SK-N-SH treated with all-trans-retinoic acid at 6 μM for 48 hours (cell line): Measurements from ENCODE around the gene KRTAP10-7.

Experiments
- ATAC-seq: fragments of 200-7000 bp; cut with Tn5 transposase; 3 replicates; pipeline ENCODE4 v1.9.1; 2020; ENCODE audit warnings: mild to moderate bottlenecking, moderate library complexity
- ARNTL ChIP-seq: fragments of 450-650 bp; formaldehyde crosslinking; IDR thresholded peaks from 2 replicates; pipeline ENCODE4 v1.5.0; 2020; ENCODE audit warnings: low read depth, mild to moderate bottlenecking, moderate library complexity, borderline replicate concordance
- BACH2 ChIP-seq: fragments of 250-450 bp; sonication (Bioruptor Pico); IDR thresholded peaks from 2 replicates; pipeline ENCODE4 v1.9.0; 2021; ENCODE audit warnings: mild to moderate bottlenecking, borderline replicate concordance
- CREB5 ChIP-seq: fragments of 250-450 bp; sonication (Bioruptor Pico); IDR thresholded peaks from 2 replicates; pipeline ENCODE4 v1.5.1; 2020; ENCODE audit warnings: low read depth, mild to moderate bottlenecking, moderate library complexity
- CSDC2 ChIP-seq: fragments of 250-450 bp; sonication (Bioruptor Pico); IDR thresholded peaks from 2 replicates; pipeline ENCODE4 v1.5.0; 2020; ENCODE audit warnings: mild to moderate bottlenecking, moderate library complexity
- CSRNP3 ChIP-seq: fragments of 250-450 bp; sonication (Bioruptor Pico); IDR thresholded peaks from 2 replicates; pipeline ENCODE4 v1.5.1; 2021; ENCODE audit warnings: mild to moderate bottlenecking, moderate library complexity
- ESRRG ChIP-seq: fragments of 250-450 bp; sonication (Bioruptor Pico); IDR thresholded peaks from 2 replicates; pipeline ENCODE4 v1.6.1; 2021; ENCODE audit warnings: mild to moderate bottlenecking
- GLIS3 ChIP-seq: fragments of 250-450 bp; sonication (Bioruptor Pico); IDR thresholded peaks from 2 replicates; pipeline ENCODE4 v1.5.0; 2020; ENCODE audit warnings: mild to moderate bottlenecking, moderate library complexity
- ISL1 ChIP-seq: fragments of 250-450 bp; sonication (Bioruptor Pico); IDR thresholded peaks from 2 replicates; pipeline ENCODE4 v2.1.2; 2022; ENCODE audit warnings: mild to moderate bottlenecking, moderate library complexity
- PATZ1 ChIP-seq: fragments of 250-450 bp; sonication (Bioruptor Pico); IDR thresholded peaks from 2 replicates; pipeline ENCODE4 v1.8.0; 2020; ENCODE audit warnings: mild to moderate bottlenecking, moderate library complexity, borderline replicate concordance
- POU6F1 ChIP-seq: fragments of 250-450 bp; sonication (Bioruptor Pico); IDR thresholded peaks from 2 replicates; pipeline ENCODE4 v1.8.0; 2021; ENCODE audit warnings: low read depth, mild to moderate bottlenecking, moderate library complexity, borderline replicate concordance
- PPARA ChIP-seq: fragments of 250-450 bp; sonication (Bioruptor Pico); IDR thresholded peaks from 2 replicates; pipeline ENCODE4 v1.5.0; 2020; ENCODE audit warnings: mild to moderate bottlenecking, borderline replicate concordance
- RARB ChIP-seq: fragments of 250-450 bp; sonication (Bioruptor Pico); IDR thresholded peaks from 2 replicates; pipeline ENCODE4 v1.8.0; 2021; ENCODE audit warnings: mild to moderate bottlenecking, moderate library complexity
- TCF4 ChIP-seq: fragments of 250-450 bp; sonication (Bioruptor Pico); IDR thresholded peaks from 2 replicates; pipeline ENCODE4 v1.8.0; 2021; ENCODE audit warnings: mild to moderate bottlenecking, moderate library complexity, borderline replicate concordance
- TOX ChIP-seq: fragments of 250-450 bp; sonication (Bioruptor Pico); IDR thresholded peaks from 2 replicates; pipeline ENCODE4 v1.8.0; 2021; ENCODE audit warnings: mild to moderate bottlenecking, moderate library complexity, borderline replicate concordance
- TSHZ2 ChIP-seq: fragments of 250-450 bp; sonication (Bioruptor Pico); IDR thresholded peaks from 2 replicates; pipeline ENCODE4 v1.5.0; 2020; ENCODE audit warnings: mild to moderate bottlenecking, moderate library complexity
- ZC3H10 ChIP-seq: fragments of 250-450 bp; sonication (Bioruptor Pico); IDR thresholded peaks from 2 replicates; pipeline ENCODE4 v1.5.1; 2021; ENCODE audit warnings: mild to moderate bottlenecking, moderate library complexity
- ZFP3 ChIP-seq: fragments of 250-450 bp; sonication (Bioruptor Pico); IDR thresholded peaks from 2 replicates; pipeline ENCODE4 v1.5.0; 2020; ENCODE audit warnings: mild to moderate bottlenecking, moderate library complexity
- ZNF565 ChIP-seq: fragments of 450-650 bp; formaldehyde crosslinking; conservative IDR thresholded peaks from 2 replicates; pipeline ENCODE4 v1.5.0; 2020; ENCODE audit warnings: low read depth, mild to moderate bottlenecking, moderate library complexity
- ZNF70 ChIP-seq: fragments of 450-650 bp; formaldehyde crosslinking; IDR thresholded peaks from 2 replicates; pipeline ENCODE4 v1.5.0; 2020; ENCODE audit warnings: mild to moderate bottlenecking, moderate library complexity
- ZNF8 ChIP-seq: fragments of 450-650 bp; formaldehyde crosslinking; IDR thresholded peaks from 2 replicates; pipeline ENCODE4 v1.5.0; 2020; ENCODE audit warnings: mild to moderate bottlenecking, moderate library complexity

The KRTAP10-7 gene

GRCh38 chr21:44592446-44593311 is 7.7 kb upstream of the KRTAP10-7 start, which contains the start of gene KRTAP10-6 (continued):
- TF ChIP-seq PATZ1 (CRISPR knock-in tag) (no peak), TCF4 (no peak), CREB5 (CRISPR knock-in tag) (no peak), BACH2 (CRISPR knock-in tag) (no peak), ZNF565 (no peak)
- TF ChIP-seq, all 23 proteins: peak for 0

- no peak for ATAC-seq
- no peak for TF ChIP-seq ZNF565
- no peak for TF ChIP-seq CREB5 (CRISPR knock-in tag)
- no peak for TF ChIP-seq POU6F1 (CRISPR knock-in tag)
- TF ChIP-seq ISL1, result no peak
- TF ChIP-seq RARB, result no peak
- no peak for TF ChIP-seq CSRNP3
- TF ChIP-seq PPARA (CRISPR knock-in tag), result no peak
- TF ChIP-seq ARNTL (CRISPR knock-in tag), result no peak
- no peak for TF ChIP-seq ZFP3 (CRISPR knock-in tag)
- TF ChIP-seq PATZ1 (CRISPR knock-in tag), result no peak
- no peak for TF ChIP-seq CSDC2 (CRISPR knock-in tag)
- no peak for TF ChIP-seq TOX
- no peak for TF ChIP-seq ZNF70
- no peak for TF ChIP-seq ZC3H10 (CRISPR knock-in tag)
- TF ChIP-seq GLIS3 (CRISPR knock-in tag), result no peak
- no peak for TF ChIP-seq ZNF8
- no peak for TF ChIP-seq TSHZ2
- no peak for TF ChIP-seq BACH2 (CRISPR knock-in tag)
- no peak for TF ChIP-seq ESRRG (CRISPR knock-in tag)
- TF ChIP-seq, all 23 proteins: peak for 0
Observed at GRCh38 chr21:44593598-44594405, 6.6 kb upstream of the KRTAP10-7 start.
